HG02642 (cell line): Measurements from ENCODE around the gene ACAD11.
"Not testable (repeated sequence)": the region's sequence is repeated elsewhere in the genome, so short reads cannot be mapped to it uniquely, and the experiment has no call there.

Experiments
- ATAC-seq: cut with Tn5 transposase; IDR thresholded peaks from one replicate; pipeline ENCODE4 v1.9.1; 2021; ENCODE audit warnings: mild to moderate bottlenecking; ENCODE audit not compliant: unreplicated experiment, poor library complexity

Gene ACAD11

GRCh38 chr3:132654190-132654589, 5.4 kb downstream of the ACAD11 start:
- ATAC-seq = no peak

- no peak for ATAC-seq
Observed at GRCh38 chr3:132652640-132653270, 6.9 kb downstream of the ACAD11 start.

- ATAC-seq = no peak
Observed at GRCh38 chr3:132650153-132650552, 9.5 kb downstream of the ACAD11 start.

GRCh38 chr3:132645058-132645457, 14.6 kb downstream of the ACAD11 start:
- ATAC-seq = no peak

- no peak for ATAC-seq
Observed at GRCh38 chr3:132643366-132643765, 16.2 kb downstream of the ACAD11 start.

- no peak for ATAC-seq
Observed at GRCh38 chr3:132642539-132642847, 17.1 kb downstream of the ACAD11 start.

GRCh38 chr3:132641837-132642538, 17.6 kb downstream of the ACAD11 start:
- ATAC-seq = no peak

GRCh38 chr3:132641427-132641826, 18.2 kb downstream of the ACAD11 start:
- ATAC-seq = not testable (repeated sequence)

GRCh38 chr3:132638706-132639105, 20.9 kb downstream of the ACAD11 start:
- ATAC-seq = no peak

- ATAC-seq = no peak
Observed at GRCh38 chr3:132637590-132637989, 22.0 kb downstream of the ACAD11 start.

GRCh38 chr3:132635052-132635451, 24.6 kb downstream of the ACAD11 start:
- ATAC-seq = no peak

- ATAC-seq = no peak
Observed at GRCh38 chr3:132630612-132631011, 29.0 kb downstream of the ACAD11 start.

GRCh38 chr3:132629928-132630327, 29.7 kb downstream of the ACAD11 start:
- no peak for ATAC-seq

- ATAC-seq = no peak
Observed at GRCh38 chr3:132628157-132628556, 31.5 kb downstream of the ACAD11 start.

- no peak for ATAC-seq
Observed at GRCh38 chr3:132626955-132627354, 32.7 kb downstream of the ACAD11 start.

- no peak for ATAC-seq
Observed at GRCh38 chr3:132625613-132626012, 34.0 kb downstream of the ACAD11 start.

GRCh38 chr3:132624790-132625189, 34.8 kb downstream of the ACAD11 start:
- no peak for ATAC-seq

GRCh38 chr3:132623646-132624045, 36.0 kb downstream of the ACAD11 start:
- ATAC-seq = no peak

- no peak for ATAC-seq
Observed at GRCh38 chr3:132622761-132623160, 36.8 kb downstream of the ACAD11 start.

- ATAC-seq = no peak
Observed at GRCh38 chr3:132622148-132622547, 37.5 kb downstream of the ACAD11 start.

GRCh38 chr3:132616780-132617179, 42.8 kb downstream of the ACAD11 start:
- ATAC-seq = no peak

GRCh38 chr3:132615881-132616280, 43.7 kb downstream of the ACAD11 start:
- no peak for ATAC-seq
